Left renal cortex interstitium (tissue), 4 donors: Measurements from ENCODE around the gene SND1. TPM values are rescaled to one million over a fixed set of nuclear protein-coding genes. Genes with fewer than 3 reads are reported as not detected.

Experiments
- DNase-seq, 4 donors: peaks; one replicate each; pipeline ENCODE4 v3.0.0-alpha.2; 2013; ENCODE audit warnings: low read depth in 4 of 4, low spot score in 2 of 4, missing footprints in 1 of 4
- polyA plus RNA-seq, 4 donors: library from polyadenylated mRNA; unstranded; fragments of 120-200 nt; gene quantifications; one replicate each; pipeline ENCODE4 v1.2.1, GENCODE V29; 2013; ENCODE audit not compliant: insufficient read length in 4 of 4

SND1 gene
- polyA plus RNA-seq, 4 donors, result 133 to 165 (median 139) TPM

DNA sequence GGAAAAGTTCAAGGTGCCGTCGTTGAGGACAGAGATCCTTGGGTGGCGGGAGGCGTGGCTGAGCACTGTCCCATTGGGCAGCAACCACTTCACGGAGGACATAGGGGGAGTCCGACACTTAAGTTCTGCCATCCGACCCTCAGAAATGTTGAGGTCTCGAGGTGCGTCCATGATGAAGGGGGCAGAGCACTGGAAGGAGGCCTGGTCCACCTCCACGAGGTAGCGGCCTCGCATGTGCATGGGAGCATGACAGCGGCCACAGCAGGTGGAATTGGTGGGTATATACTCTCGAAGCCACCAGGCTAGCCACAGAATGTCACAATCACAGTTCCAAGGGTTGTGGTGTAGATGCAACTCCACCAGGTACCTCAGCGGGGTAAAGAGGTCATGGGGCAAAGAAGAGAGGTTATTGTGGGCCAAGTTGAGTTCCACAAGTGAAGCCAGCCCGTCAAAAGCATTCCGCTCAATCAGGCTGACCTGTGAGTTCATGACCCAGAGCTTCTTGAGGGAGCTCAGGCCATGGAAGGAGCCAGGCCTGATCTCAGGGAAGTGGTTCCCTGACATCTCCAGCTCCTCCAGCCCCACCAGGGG lies 377.5 kb downstream of the SND1 start:
- no peak for DNase-seq

DNA sequence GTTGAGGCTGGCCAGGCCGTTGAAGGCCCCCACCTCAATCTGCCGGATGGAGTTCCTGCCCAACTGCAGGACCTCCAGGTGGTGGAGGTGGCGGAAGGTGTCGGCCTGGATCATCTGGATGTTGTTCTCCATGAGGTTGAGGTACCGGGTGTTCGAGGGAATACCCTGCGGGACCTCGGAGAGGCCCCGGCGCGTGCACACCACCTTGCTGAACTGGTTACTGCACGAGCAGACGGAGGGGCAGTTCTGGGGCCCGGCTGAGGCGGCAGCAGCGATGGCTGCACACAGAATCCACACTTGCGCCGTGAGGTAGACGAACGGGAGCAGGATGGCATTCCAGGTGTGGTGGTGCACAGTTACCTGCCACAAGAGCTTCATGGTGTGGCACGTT lies 378.3 kb downstream of the SND1 start:
- DNase-seq, result no peak

DNA sequence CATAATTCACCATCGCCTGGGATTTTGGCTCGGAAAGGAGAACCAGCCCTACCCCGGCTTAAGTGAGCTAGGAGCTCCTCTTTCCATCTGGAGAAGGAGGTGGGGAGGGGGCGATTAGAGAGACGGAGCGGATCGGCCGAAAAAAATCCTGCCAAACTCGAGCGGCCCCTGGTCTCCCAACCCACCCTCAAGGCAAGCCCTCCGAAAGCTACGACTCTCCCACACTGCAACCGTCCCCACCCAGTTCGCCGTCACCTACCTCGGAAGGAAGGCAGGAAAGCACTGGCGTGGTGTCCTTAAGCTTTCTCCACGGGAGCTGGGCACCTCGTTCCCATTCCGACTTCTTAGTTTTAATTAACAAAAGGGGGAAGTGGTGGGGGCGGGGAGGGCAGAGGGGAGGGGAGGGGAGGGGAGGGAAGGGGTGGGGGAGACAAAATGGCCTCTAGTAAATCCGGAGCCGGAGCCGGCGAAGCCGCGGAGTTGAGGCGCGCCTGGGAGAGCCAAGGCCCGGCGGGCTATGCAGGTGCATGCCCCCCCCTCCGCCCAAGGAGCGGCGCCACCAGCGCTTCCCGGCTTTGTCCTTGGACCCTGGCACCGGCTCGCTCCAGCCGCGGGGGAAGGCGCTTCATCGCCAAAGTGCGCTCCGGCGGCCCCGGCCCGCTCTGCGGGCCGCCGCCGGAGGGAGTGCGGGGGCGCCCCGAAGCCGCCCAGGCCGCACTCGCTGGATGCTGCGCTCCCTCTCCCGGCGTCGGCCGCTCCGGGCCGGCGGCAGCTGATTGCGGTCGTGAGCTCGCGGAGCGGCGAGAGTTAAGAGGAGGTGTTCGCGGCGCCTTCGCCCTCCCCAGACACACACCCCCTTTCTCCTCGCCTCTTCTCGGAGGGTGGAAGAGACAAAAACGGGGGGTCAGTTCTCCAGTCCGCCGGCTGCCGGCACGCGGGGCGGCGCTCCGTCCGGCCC lies 378.9 kb downstream of the SND1 start, which contains the start of gene LRRC4:
Gene LRRC4 (minus strand): TSS at position 784 of the 958 bp plus-strand sequence. CDS start 797 bp downstream, outside the sequence.
- DNase-seq, result no peak

DNA sequence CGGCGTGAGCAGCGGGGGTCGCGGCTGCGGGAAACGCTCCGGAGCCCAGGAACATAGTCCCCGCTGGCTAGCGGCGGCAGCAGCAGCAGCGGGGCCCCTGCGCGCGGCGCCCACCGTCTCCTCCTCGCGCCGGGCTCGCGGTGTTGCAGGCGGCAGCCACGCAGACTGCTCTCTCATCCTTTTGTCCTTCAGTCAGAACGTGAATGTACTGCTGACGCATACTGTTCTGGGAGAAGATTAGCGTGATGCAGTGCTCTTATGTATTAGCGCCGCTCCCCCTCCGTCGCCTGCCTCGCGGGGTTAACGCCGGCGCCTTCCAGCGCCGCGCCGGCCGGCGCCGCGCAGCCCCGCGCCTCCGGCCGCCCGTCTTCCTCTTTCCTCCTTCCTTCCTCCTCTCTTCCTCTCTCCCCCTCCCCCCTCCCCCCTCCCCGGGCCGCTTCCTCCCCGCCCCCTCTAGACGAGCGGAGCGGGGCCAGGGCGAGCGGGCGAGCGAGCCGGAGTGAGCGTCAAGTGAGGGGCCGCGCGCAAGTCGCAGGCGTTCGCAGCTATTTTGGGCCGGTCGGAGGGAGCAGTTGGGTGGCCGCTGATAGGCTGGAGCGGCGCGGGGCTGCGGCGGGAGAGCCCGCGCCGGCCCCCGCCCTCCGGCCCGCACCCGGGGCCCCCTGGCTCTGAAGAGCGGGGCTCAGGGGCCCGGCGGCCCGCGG lies 380.1 kb downstream of the SND1 start:
- DNase-seq, result peak in 1 of 4 donors; percentile 34

DNA sequence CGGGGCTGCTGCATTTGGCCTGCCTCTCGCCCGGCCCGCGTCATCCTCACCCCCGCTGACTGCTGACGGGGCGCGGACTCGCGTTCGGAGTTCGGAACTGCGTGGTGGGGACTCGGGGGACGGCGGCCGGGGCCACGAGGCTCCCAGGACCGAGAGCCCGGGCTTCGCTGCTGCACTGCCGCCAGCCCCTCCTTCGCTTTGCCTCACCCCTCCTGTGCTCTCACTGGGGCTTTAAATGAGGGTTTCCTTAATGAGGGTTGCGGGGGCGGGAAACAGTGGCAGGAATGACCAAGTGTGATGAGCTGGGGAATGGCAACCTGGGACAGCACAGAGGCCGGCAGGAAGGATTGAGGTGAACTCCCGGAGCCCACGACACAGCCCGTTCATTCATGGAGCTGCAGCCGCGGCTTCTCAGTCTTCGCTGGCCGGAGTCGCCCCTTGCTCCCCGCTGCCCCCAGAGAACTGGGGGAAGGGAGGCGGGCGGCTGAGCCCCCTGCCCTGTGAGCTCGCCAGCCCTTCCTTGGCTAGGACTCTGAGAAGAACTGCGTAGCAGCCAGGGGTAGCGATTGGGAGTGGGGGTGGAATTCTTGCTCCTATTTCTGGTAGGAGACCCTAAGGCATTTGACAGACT lies 380.7 kb downstream of the SND1 start:
- DNase-seq, result no peak

DNA sequence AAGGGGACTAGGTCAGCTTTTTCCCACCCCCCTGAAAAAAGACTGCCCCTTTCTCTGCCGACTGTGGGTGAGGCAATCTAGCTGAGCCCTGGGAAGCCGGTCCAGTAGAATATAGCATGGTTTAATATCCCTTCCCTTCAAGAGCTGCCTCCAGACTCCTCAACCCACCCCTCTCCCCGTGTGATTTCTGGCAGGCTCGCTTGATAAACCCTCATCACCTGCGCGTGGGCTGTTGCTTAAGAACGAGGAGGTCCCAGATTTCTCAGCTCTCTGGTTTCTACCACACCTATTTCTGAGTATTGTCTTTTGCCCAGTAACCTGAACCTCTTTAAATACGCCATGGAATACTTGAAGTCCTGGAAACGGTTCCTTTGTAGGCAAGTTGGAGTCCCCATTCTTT lies 381.3 kb downstream of the SND1 start:
- DNase-seq, result no peak

DNA sequence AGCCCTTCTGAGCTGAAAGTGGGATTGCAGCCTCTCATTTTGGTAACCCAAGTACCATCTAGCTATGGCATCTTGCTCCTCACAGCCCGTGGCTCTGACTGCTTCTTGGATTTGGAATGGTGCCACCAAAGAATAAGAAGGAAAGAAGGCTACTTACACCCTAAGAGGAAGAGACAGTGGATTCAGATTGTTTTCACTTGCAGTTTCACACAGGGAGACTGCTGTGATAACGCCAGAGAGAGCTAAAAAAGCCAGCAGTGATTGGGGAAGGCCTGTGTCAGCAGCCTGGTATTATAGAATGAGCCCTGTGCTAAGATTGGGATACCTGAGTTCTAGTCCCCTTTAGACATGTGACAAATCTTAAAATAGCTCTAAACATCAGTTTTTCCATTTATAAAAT lies 382.8 kb downstream of the SND1 start:
- DNase-seq, result no peak

DNA sequence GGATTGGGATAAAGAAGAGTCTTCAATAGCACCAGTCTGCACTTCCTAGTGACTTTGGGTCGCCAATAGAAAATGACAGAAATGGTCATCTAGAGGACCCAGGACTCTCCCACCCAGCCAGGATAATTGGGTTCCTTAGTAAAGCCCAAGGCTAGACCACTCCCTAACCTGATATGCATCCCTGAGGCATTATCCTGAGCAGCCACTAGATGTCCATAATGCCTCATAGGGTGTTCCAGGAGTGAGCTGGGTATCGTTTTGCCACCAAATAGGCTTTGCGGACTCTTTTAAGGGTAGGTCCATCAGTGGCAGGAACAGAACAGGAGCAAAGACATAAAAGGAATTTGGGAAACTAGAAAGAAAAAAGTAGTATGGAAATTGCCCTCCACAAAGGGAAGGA lies 383.7 kb downstream of the SND1 start:
- DNase-seq, result no peak

DNA sequence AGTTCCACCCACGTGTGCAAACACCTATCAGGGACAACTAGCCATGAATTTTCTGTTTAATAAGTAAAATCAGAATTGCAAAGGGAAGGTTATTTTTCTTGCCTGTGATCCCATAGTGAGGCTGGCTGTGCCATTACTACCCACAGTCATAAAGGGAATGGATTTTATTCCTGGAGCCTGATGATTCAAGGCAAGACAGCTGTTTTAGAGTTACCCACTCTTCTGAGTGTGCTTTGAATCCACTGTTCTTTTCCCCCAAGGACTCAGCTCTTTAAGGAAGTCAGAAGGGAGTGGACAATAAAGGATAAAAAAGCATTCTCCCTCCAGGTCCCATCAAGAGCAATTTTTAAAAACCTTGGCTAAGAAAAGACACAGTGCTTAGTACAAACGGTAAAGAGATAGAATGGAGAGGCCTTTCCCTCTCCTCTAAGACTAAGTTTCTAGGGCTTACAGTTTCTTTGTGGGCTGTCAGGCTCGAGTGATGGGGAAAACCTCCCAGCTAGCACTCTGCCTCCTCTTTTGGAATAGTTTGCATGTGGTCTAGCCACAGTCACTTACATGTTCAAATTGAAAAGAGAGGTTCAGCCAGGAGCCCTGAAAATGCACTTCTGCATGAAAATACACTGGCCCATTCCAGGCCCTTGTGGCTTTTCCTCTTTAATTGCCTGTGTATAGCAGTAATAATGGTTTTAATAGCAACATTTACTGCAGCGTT lies 384.4 kb downstream of the SND1 start:
- no peak for DNase-seq

DNA sequence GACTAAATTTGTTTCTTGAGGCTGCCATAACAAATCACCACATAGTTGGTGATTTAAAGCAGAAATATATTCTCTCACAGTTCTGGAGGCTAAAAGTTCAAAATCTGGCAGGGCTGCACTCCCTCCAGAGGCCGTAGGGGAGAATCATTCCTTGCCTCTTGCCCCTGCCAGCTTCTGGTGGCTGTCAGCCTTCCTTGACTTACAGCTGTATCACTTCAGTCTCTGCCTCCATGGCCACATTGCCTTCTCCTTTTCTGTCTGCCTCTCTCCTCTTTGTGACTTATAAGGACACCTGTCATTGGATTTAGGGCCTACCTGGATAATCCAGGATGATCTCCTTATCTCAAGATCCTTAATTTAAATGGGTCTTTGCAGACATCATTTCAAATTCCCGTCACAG lies 385.1 kb downstream of the SND1 start:
- DNase-seq, result no peak

DNA sequence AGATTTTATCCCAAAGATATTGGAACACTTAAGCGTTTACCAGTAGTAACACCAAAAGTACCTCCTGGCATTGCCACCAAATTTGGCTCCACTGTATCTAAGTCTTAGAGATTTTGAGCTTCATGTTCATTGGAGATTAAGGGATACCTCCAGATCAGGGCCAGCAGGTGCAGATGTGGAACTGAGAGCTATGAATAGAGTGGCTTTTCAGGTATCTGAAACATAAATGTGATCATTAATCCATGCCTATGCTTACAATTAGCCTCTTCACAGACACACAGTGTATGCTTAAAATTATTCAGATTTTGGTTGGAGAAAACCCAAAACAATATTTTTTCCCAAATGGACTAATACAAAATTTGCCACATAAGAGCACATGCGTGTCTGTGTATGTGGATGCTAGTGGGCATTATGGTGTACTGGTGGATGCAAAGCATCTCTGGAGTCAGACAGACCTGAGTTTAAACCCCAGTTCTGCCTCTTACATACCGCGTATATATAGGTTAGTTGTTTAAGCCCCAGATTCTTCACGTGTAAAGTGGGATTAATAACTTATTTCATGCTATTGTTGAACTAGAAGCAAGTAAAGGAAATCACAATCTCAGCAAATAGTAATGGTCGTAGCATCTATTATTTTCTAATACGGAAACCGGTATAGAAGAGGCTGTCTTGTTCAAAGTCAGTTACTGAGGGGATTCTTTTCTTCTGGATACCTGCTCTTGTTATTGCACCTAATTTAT lies 386.1 kb downstream of the SND1 start:
- DNase-seq, result no peak

DNA sequence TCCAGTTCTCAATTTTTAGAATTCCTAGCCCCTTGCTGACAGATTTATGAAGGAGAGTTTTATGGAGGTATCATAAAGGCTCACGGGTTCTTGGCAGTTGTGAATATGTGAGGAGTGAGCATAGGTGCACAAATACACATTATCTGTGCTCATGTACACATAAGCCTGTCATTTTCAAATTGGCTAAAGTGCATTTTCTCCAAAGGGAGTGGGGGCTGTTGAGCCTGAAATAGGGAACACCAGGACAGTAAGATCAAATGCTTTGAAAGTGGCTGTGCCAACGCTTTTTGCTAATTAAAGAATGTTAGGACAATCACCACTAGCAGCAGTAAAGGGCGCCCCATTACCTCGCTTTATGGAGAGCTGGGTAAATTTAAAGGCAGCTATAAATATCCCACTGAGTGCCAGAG lies 387.6 kb downstream of the SND1 start:
- DNase-seq, result no peak

DNA sequence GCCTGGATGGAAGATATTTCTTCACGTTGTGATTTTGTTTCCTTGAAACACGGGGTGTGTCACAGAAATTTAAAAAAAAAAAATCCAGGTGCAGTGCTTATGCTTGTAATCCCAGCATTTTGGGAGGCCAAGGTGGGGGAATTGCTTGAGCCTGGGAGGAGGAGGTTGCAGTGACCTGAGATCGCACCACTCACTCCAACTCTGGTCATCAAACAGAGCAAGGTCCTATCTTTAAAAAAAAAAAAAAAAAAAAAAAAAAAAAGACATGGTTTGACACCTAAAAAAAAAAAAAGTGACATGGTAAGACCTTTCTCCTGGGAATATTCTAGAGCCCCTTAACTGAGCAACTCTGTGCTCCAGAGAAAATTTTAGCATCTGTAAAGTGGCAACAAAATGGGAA lies 388.2 kb downstream of the SND1 start:
- DNase-seq, result no peak

DNA sequence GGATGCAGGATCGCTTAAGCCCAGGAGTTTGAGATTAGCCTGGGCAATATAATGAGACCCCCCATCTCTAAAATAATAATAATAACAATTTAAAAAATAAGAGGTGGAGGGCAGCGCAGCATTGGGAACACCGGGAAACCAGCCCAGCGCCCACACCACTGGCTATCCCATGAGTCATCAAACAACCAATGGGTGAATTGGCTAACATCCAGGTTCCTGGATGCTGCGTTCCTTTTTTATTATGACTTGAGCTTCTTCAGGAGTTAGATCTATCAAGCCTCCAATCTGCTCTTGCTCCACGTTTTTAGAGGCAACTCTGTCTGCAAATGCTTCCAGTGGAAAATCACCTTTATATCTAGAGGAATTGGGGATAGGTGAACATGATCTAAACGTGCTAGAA lies 389.2 kb downstream of the SND1 start:
- no peak for DNase-seq

DNA sequence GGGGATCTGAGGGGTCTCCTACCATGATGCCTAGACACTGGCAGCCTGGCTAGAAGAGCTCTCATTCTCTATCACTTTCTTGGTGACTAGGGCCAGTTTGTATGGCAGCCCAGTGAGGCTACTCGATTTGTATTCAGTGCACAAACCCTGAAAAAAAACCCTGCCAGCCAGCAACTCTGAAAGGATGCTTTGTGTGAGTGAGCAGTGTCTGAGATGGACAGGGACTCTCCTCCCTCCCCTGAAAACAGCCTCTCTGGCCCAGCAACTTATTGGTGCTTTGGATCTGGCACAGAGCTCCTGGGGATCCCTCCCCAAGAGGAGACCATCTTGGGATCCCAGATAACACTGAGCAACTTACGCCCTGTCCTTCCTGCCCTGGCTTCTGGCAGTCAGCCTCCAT lies 390.0 kb downstream of the SND1 start:
- DNase-seq, result no peak

DNA sequence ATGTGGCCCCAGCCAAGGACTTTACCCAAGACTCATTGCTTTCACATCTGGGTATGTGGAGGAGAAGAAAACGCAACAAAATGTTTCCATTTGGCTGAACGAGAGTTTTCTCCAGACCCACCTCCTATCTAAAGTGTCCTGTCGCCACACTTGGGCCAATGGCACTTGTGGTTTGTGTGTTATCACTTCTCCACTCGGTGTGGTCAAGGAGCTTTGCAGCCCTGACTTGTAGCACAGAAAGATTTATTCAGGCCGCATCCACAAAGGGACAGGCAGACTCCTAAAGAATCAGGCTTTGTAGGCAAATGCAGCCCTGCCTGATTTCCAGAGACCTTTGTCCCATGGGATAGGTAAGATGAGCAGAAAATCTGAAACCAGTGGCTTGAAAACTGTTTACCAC lies 392.1 kb downstream of the SND1 start:
- DNase-seq, result no peak

DNA sequence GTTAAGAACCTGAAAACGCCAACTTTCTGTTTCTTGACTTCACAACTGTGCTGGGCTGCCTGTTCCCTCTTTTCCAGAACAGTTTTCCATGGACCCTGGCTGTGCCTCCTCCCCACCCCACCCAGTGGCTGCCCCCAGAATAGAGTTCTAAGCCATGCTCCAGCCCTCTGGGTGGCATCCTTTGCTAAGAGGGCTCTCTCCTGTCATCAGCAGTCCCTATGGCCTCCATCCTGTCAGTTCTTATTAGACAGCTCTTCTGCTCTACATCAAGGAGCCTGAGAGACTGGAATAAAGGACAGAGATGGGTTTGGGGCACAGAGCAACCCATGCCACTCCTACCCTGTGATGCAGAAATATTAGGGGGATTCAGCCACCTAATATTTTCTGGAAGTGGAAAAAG lies 393.2 kb downstream of the SND1 start:
- DNase-seq, result no peak

DNA sequence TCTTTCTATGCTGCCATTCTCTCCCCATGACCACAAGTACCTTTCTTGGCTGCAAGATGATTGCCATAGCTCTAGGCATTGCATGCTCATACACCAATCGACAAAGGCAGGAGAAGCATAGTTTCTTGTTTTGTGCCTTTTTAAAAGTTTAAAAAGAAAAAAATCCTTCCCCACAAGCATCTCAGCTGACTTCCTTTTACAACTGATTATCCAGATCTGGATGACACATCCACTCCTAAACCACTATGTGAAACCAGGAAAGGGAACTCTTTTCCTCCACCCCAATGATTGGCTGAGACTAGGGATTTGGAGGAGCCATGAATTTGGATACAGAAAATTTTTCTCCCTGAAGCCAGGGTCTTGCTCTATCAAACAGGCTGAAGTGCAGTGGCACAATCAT lies 393.8 kb downstream of the SND1 start:
- DNase-seq, result no peak

DNA sequence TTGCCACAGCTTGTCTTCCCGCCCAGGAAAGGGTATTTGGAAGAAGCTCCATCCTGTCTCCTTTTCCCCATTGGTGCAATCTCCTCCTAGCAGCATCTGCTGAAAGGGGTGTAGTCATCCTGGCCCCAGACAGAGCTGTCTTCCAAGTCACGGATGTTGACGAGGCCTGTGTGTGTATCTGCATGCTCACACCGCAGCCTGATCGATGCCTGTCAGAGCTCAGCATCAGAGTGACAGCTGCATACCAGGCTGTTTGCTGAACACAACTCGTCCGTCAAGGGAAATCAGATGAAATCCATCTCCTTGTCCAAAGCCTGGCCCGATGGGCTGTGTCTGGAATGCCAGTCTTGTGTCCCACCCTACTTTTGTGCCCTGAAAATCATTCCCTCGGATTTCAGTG lies 400.4 kb downstream of the SND1 start:
- DNase-seq, result no peak

DNA sequence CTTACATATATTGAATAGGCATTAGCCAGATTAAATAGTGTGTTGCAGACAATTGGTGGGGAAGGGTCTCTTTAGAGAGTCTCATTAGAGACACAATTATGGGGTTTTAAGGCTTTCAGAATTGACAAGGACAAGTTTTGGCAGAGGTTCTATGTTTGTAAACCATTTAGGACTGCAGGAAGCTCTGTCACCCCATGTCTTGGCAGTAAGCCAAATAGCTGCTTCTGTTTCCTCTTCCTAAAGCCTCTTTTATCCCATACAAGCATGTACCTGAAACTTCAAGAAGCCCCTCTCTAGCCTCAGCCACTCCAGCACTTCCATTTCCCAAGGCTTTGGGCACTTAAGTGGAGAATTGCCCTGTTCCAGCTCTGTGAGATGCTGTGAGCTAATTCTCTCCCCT lies 401.0 kb downstream of the SND1 start:
- DNase-seq, result no peak
